Heart left ventricle (tissue), 13 donors: ENCODE data around the gene PCED1A.

ENCODE experiments used
- POLR2A ChIP-seq, 2 donors: fragments of 450-650 bp; IDR thresholded peaks; one replicate each; pipeline ENCODE4 v1.6.1; 2017; ENCODE audit warnings: antibody characterized with exemption in 2 of 2, mild to moderate bottlenecking in 2 of 2, moderate library complexity in 2 of 2
- TF ChIP-seq, protein P1 (sequence below), 12 donors: fragments of 200-600 bp; sonication (generic) in 4 of 12; IDR thresholded peaks; one replicate each; pipeline versions ENCODE4 v1.5.0 to v1.8.0; 2018 to 2022; ENCODE audit warnings: antibody characterized with exemption in 12 of 12, mild to moderate bottlenecking in 5 of 12
- donor health status: ischemic (EF 13 %, LVEDD 7.1; RV severe dilation, severe dysfunction).
- donor health status: DM: no; HTN: yes; CAD: no.
- donor health status: DM: no; HTN: no; CAD: no.
- donor health status: ischemic (EF 25% LVEDD 6.9; RV normal size, moderate dysfunction).
- donor health status: ischemic (EF 25% LVEDD 5.7; RV mildly dilated, moderate dysfunction).
- donor health status: ischemic (EF 35%, LVEDD 5.7; RV mildly dilated, moderate dysfunction).
- donor health status: nonischemic (EF 11% LVEDD 7.7; RV severe dilation, severe dysfunction).
- donor health status: DM: yes; HTN: yes; CAD: no.
- donor health status: PGD.
- donor health status: ischemic (EF 29% LVEDD 5.4; RV normal size, mild dysfunction).
- donor health status: nonischemic (EF 23%, LVEDD 6.1; RV moderate dilation, normal function).

DNA sequence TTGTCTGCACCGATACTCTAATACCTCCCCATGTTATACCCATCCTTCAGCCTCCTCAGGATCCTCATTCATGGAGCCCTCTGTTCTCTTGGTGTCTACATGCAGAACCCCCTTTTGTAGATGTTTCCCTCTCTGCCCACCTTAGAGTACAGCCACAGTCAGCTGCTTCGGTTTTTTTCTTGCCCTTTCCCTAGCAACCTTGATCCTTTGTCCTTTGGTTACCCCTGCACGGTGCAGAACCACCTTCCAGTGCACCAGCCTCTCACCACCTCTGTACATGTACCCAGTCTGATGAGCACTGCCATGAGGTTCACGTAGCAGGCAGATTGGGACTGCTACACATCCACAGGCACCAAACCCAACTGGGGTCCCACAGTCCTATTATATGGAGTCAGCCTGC, 7.3 kb upstream of the PCED1A start:
- TF ChIP-seq, protein P1, sequence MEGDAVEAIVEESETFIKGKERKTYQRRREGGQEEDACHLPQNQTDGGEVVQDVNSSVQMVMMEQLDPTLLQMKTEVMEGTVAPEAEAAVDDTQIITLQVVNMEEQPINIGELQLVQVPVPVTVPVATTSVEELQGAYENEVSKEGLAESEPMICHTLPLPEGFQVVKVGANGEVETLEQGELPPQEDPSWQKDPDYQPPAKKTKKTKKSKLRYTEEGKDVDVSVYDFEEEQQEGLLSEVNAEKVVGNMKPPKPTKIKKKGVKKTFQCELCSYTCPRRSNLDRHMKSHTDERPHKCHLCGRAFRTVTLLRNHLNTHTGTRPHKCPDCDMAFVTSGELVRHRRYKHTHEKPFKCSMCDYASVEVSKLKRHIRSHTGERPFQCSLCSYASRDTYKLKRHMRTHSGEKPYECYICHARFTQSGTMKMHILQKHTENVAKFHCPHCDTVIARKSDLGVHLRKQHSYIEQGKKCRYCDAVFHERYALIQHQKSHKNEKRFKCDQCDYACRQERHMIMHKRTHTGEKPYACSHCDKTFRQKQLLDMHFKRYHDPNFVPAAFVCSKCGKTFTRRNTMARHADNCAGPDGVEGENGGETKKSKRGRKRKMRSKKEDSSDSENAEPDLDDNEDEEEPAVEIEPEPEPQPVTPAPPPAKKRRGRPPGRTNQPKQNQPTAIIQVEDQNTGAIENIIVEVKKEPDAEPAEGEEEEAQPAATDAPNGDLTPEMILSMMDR (IDR thresholded peaks at IDR 0.05) = no peak
- TF ChIP-seq POLR2A (IDR thresholded peaks at IDR 0.05) = no peak
